Body of pancreas (tissue), 4 donors: ENCODE measurements around the gene CRYGN. TPM values are rescaled to one million over a fixed set of nuclear protein-coding genes. Genes with fewer than 3 reads are reported as not detected.

Source experiments
- ATAC-seq: fragments of 150-250 bp; one replicate; pipeline ENCODE4 v1.9.1; 2016
- DNase-seq, 4 donors: peaks; one replicate each; pipeline ENCODE4 v3.0.0-alpha.2; 2019
- H3K27ac ChIP-seq, 4 donors: fragments of 200-600 bp; sonication (generic); 1 replicate in 3 of 4; 2 replicates in 1 of 4; pipeline versions ENCODE4 v1.5.1 to v1.6.1; 2016 to 2019; ENCODE audit warnings: mild to moderate bottlenecking in 1 of 4, mixed read lengths in 1 of 4, moderate library complexity in 1 of 4
- H3K27me3 ChIP-seq, 2 donors: fragments of 200-600 bp; sonication (generic); one replicate each; pipeline ENCODE4 v1.6.0; 2016; ENCODE audit warnings: mild to moderate bottlenecking in 1 of 2
- H3K36me3 ChIP-seq, 2 donors: fragments of 200-600 bp; sonication (generic); replicated peaks in 1 of 2; 2 replicates each; pipeline ENCODE4 v1.5.1; 2016; ENCODE audit warnings: low read depth in 2 of 2; ENCODE audit not compliant: insufficient read depth in 1 of 2
- H3K4me1 ChIP-seq: fragments of 200-600 bp; sonication (generic); one replicate; pipeline ENCODE4 v1.6.0; 2016
- H3K4me3 ChIP-seq, 2 donors: fragments of 200-600 bp; sonication (generic); 1 replicate in 1 of 2; 2 replicates in 1 of 2; pipeline ENCODE4 v1.5.1; 2016 to 2019
- H3K9me3 ChIP-seq, 3 donors: fragments of 200-600 bp; sonication (generic); 1 replicate in 2 of 3; 2 replicates in 1 of 3; pipeline ENCODE4 v1.5.1; 2016
- CTCF ChIP-seq, 7 experiments: fragments of 450-650 bp in 4 of 7; fragments of 200-600 bp in 3 of 7; sonication (generic) in 3 of 7; IDR thresholded peaks; one replicate each; pipeline ENCODE4 v1.5.1; 2016 to 2019; ENCODE audit warnings: antibody characterized with exemption in 7 of 7
- POLR2A ChIP-seq, 3 donors: fragments of 450-650 bp; IDR thresholded peaks; one replicate each; pipeline ENCODE4 v1.6.1; 2016; ENCODE audit warnings: antibody characterized with exemption in 3 of 3, mild to moderate bottlenecking in 2 of 3
- WGBS, 2 donors: methylation state at CpG; one replicate each; pipeline ENCODE4 v1.1.5; 2017; 5-methylcytosine and 5-hydroxymethylcytosine counted together
- intact Hi-C: fragments of 100-400 bp; cut with DNase I; formaldehyde crosslinking; loops from one replicate; pipeline ENCODE4 v1.15.1; 2023
- total RNA-seq, 2 donors: library from RNA; depleted of rRNA; stranded (reverse); fragments of >200 nt; gene quantifications; one replicate each; pipeline ENCODE4 v1.1.0, GENCODE V29; 2016

CRYGN gene
- total RNA-seq, 2 donors from 2014 or later = not detected

GRCh38 chr7:151432658-151433521 lies 7.1 kb downstream of the CRYGN start:
- H3K4me1 ChIP-seq = peaks cover 23% of the 10 kb centered on the region

GRCh38 chr7:151431768-151432311 lies 8.1 kb downstream of the CRYGN start:
- DNase-seq = no peak

More at GRCh38 chr7:151432658-151433521, 7.1 kb downstream of the CRYGN start:
- no peaks in the 10 kb centered on the region for H3K36me3 ChIP-seq
- no peaks in the 10 kb centered on the region for H3K9me3 ChIP-seq
- ATAC-seq (no peak), DNase-seq (no peak)
- H3K27me3 ChIP-seq = no peaks in the 10 kb centered on the region
- intact Hi-C loops = no loop called here
- no peak overlapping the region for H3K4me3 ChIP-seq
- no peak overlapping the region for H3K27ac ChIP-seq
- TF ChIP-seq CTCF (IDR thresholded peaks at IDR 0.05) = no peak
- no peak for TF ChIP-seq POLR2A (IDR thresholded peaks at IDR 0.05)
- 78 to 80% methylated on average over 14 of the region's 14 CpGs for WGBS, 2 donors

GRCh38 chr7:151431281-151431767 lies 8.6 kb downstream of the CRYGN start:
- no peak for TF ChIP-seq POLR2A (IDR thresholded peaks at IDR 0.05)
- no peak for TF ChIP-seq CTCF (IDR thresholded peaks at IDR 0.05)
- Histone ChIP-seq H3K4me1 (peaks cover 23% of the 10 kb centered on the region), H3K4me3 (no peak overlapping the region), H3K9me3 (no peaks in the 10 kb centered on the region), H3K27ac (no peak overlapping the region), H3K36me3 (no peaks in the 10 kb centered on the region), H3K27me3 (no peaks in the 10 kb centered on the region)
- WGBS, 2 donors = 85 to 91% methylated on average over 5 to 13 of the region's 13 CpGs
- intact Hi-C loops = no loop called here
- ATAC-seq = no peak
- no peak for DNase-seq

More at GRCh38 chr7:151431768-151432311, 8.1 kb downstream of the CRYGN start:
- Histone ChIP-seq H3K9me3 (no peaks in the 10 kb centered on the region), H3K36me3 (no peaks in the 10 kb centered on the region), H3K27me3 (no peaks in the 10 kb centered on the region), H3K27ac (no peak overlapping the region), H3K4me3 (no peak overlapping the region), H3K4me1 (peaks cover 23% of the 10 kb centered on the region)
- intact Hi-C loops = no loop called here
- WGBS, 2 donors = 92 to 93% methylated on average over 6 to 22 of the region's 25 CpGs
- ATAC-seq = no peak
- TF ChIP-seq CTCF (IDR thresholded peaks at IDR 0.05) (no peak), POLR2A (IDR thresholded peaks at IDR 0.05) (no peak)

GRCh38 chr7:151430391-151431205 lies 9.3 kb downstream of the CRYGN start:
- no peaks in the 10 kb centered on the region for H3K36me3 ChIP-seq

More at GRCh38 chr7:151430391-151431205, 9.3 kb downstream of the CRYGN start:
- no peaks in the 10 kb centered on the region for H3K9me3 ChIP-seq
- H3K27ac ChIP-seq = no peak overlapping the region
- WGBS, 2 donors = 96 to 97% methylated on average over 11 to 16 of the region's 16 CpGs
- ATAC-seq (no peak), DNase-seq (no peak)
- no peak overlapping the region for H3K4me3 ChIP-seq
- TF ChIP-seq POLR2A (IDR thresholded peaks at IDR 0.05) = no peak
- no peak for TF ChIP-seq CTCF (IDR thresholded peaks at IDR 0.05)
- no peaks in the 10 kb centered on the region for H3K27me3 ChIP-seq
- intact Hi-C loops = no loop called here
- peaks cover 23% of the 10 kb centered on the region for H3K4me1 ChIP-seq
